ENCODE measurements around the gene ARHGAP40.
A peak's percentile ranks its signal among the peaks of the same experiment; 100 is the strongest.

ARHGAP40 gene

DNA sequence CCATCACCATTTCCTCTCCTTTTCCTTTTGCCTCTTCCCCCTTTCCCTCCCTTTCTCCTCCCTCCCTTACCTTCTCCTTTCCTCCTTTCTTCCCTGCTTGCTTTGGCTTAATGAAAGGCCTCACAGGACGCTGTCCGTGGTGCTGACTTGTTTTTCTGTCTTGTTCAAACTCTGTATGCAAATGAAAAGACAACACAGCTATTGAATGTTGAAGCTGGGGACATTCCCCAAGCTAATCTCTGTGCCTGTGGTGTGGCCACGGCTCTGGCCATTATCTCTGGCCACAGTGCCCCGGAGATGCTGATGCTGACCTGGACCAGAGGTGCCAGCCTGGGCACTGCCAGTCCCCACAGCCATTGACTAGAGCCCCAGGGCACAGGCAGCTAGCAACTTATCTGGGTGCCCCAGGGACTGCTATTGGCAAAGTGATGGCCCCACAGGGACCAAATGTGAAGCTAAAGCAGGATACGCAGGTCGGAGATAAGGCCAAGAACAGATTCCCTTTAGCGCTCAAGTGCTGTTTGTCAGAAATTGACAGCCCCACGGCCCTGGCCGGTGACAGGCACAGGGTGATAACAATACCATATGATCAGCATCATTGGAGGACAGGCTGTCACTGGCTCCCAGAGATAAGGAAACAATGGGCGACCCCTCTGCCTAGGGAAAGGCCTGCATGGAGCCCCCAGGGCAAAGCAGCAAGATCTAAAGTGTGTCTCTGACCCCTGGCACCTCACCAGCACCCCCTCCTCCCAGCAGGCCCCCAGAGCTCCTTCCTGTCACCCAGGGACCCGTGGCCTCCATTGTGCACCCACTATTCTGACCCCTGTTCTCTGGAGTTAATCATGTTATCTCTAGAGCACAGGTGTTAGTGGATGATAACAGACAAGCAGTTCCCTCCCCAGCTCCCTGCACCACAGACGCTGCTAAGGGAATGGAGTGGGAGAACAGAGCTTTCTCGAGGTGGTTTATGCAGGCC, 91.1 kb downstream of the ARHGAP40 start:
- peak; percentile 52 for DNase-seq

DNA sequence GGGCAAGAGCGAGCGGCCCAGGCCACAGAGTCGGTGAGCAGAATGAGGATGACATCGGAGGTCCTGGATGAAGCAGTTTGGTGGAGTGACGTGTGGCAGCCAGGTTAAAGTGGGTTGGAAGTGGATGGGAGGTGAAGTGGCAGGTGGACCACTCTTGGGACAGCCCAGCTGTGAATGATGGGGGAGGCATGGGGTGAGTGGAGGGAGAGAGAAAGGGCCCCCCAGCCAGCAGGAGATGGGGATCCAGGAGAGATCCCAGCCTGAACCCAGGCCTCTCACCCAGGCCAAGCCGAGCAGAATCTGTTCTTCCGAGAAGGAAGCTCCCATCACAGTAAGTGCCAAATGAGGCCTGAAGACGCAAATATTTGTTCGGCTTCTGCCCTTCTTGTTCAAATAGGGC, 95.7 kb downstream of the ARHGAP40 start:
- no peak for DNase-seq

DNA sequence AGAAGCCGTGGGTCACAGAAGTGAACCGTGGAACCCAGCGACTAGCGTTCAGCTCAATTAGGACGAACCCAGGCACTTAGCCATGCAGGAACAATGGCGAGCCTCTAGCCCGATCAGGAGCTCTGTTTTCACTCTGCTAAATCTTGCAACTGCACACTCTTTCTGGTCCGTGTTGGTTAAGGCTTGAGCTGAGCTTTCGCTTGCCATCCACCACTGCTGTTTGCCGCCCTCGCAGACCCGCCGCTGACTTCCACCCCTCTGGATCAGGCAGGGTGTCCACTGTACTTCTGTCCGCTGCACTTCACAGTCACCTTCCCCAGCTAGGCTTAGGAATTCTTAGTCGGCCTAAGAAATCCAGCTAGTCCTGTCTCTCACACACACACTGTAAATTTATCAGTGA, 96.9 kb downstream of the ARHGAP40 start:
- no peak for DNase-seq

DNA sequence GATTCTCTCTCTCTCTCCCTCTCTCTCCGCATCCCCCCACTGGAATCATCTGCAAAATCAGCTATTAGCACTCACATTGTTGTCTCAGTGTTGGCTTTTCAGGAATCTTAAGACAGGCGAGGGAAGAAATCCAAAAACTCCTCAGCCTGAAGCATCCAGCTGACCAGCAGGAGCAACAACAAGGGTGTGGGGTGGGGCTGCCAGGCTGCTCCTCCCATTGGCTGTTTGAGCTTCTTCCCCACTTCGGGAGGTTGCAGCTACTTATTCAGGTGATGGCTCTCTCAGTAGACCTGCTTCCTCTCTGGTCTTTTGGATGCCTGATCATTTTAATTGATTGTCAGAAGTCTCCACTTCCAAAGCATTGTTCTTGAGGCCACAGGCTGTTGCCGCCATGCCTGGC, 98.5 kb downstream of the ARHGAP40 start:
- DNase-seq, result no peak
